CD4-positive, alpha-beta T cell (primary cell): ENCODE data around the gene ZDHHC12. TPM values are rescaled to one million over a fixed set of nuclear protein-coding genes. Genes with fewer than 3 reads are reported as not detected.
"Not testable (repeated sequence)": the region's sequence is repeated elsewhere in the genome, so short reads cannot be mapped to it uniquely, and the experiment has no call there.

Experiments
- ATAC-seq: fragments of 200-7000 bp; cut with Tn5 transposase; one replicate; pipeline ENCODE4 v1.10.0; 2022; ENCODE audit warnings: mild to moderate bottlenecking; ENCODE audit not compliant: poor library complexity
- CTCF ChIA-PET: fragments of 350-600 bp; sonication (Branson Sonifier 250); formaldehyde crosslinking; loops from one replicate; lab custom pipeline; 2021; ENCODE audit warnings: antibody characterized with exemption, inconsistent platforms; lab: Charles Lee
- POLR2A ChIA-PET: fragments of 350-600 bp; sonication (Branson Sonifier 250); formaldehyde crosslinking; loops from one replicate; lab custom pipeline; 2021; ENCODE audit warnings: antibody characterized with exemption, inconsistent platforms; lab: Charles Lee
- DNase-seq, 14 experiments: peaks; one replicate each; pipeline ENCODE4 v3.0.0-alpha.2; 2013 to 2020; ENCODE audit warnings: mixed read lengths in 2 of 14
- H3K27ac ChIP-seq, 2 donors: one replicate each; pipeline versions ENCODE4 v1.5.1 to v1.7.0; 2013; ENCODE audit warnings: low read length in 2 of 2, low read depth in 1 of 2, mild to moderate bottlenecking in 1 of 2
- H3K27me3 ChIP-seq, 2 experiments: 1 replicate in 1 of 2; 2 replicates in 1 of 2; pipeline versions ENCODE4 v1.6.1 to v1.7.0; 2013; ENCODE audit warnings: low read length in 2 of 2, control low read depth in 1 of 2, mild to moderate bottlenecking in 1 of 2, moderate library complexity in 1 of 2; ENCODE audit not compliant: insufficient read depth in 2 of 2, control insufficient read depth in 1 of 2
- H3K36me3 ChIP-seq: one replicate; pipeline ENCODE4 v1.6.1; 2013; ENCODE audit warnings: low read length, control low read depth; ENCODE audit not compliant: insufficient read depth
- H3K4me1 ChIP-seq: one replicate; pipeline ENCODE4 v1.6.1; 2013; ENCODE audit warnings: low read length, control low read depth; ENCODE audit not compliant: insufficient read depth
- H3K4me3 ChIP-seq: one replicate; pipeline ENCODE4 v1.5.1; 2013; ENCODE audit warnings: mild to moderate bottlenecking, low read length, moderate library complexity
- H3K9me3 ChIP-seq, 2 experiments: 1 replicate in 1 of 2; 2 replicates in 1 of 2; pipeline versions ENCODE4 v1.6.1 to v1.7.0; 2013; ENCODE audit warnings: low read length in 2 of 2, mild to moderate bottlenecking in 2 of 2, control low read depth in 1 of 2, moderate library complexity in 1 of 2; ENCODE audit not compliant: control insufficient read depth in 1 of 2, insufficient read depth in 1 of 2
- H3K27ac Mint-ChIP-seq: one replicate; pipeline ENCODE4 v1.8.0; 2020; ENCODE audit warnings: mixed read lengths
- H3K27me3 Mint-ChIP-seq: one replicate; pipeline ENCODE4 v1.8.0; 2021; ENCODE audit warnings: mixed read lengths
- H3K36me3 Mint-ChIP-seq: one replicate; pipeline ENCODE4 v1.8.0; 2021; ENCODE audit warnings: low read depth, mixed read lengths
- H3K4me1 Mint-ChIP-seq: one replicate; pipeline ENCODE4 v1.8.0; 2021; ENCODE audit warnings: low read depth, mixed read lengths
- H3K4me3 Mint-ChIP-seq: one replicate; pipeline ENCODE4 v1.8.0; 2020; ENCODE audit warnings: mild to moderate bottlenecking, mixed read lengths
- H3K9me3 Mint-ChIP-seq: one replicate; pipeline ENCODE4 v1.8.0; 2020; ENCODE audit warnings: mixed read lengths
- intact Hi-C, 2 experiments: fragments of 100-400 bp; cut with DNase I in 1 of 2; cut with micrococcal nuclease in 1 of 2; formaldehyde crosslinking; loops; one replicate each; pipeline versions ENCODE4 v1.15.1 to v1.9.0; 2023 to 2025; cut with DNase I, micrococcal nuclease
- total RNA-seq, 174 experiments: library from RNA in 2 of 174; stranded (reverse) in 2 of 174; gene quantifications; one replicate each; pipeline ENCODE4 v1.2.3 and lab custom pipeline; 2021 to 2026
- TF ChIP-seq, protein P1 (sequence below): fragments of 200-600 bp; IDR thresholded peaks from one replicate; pipeline ENCODE4 v1.8.0; 2022; ENCODE audit warnings: antibody characterized with exemption, mild to moderate bottlenecking

The ZDHHC12 gene
- total RNA-seq, 2 experiments from 2014 or later, result 22.0 to 23.7 TPM

DNA sequence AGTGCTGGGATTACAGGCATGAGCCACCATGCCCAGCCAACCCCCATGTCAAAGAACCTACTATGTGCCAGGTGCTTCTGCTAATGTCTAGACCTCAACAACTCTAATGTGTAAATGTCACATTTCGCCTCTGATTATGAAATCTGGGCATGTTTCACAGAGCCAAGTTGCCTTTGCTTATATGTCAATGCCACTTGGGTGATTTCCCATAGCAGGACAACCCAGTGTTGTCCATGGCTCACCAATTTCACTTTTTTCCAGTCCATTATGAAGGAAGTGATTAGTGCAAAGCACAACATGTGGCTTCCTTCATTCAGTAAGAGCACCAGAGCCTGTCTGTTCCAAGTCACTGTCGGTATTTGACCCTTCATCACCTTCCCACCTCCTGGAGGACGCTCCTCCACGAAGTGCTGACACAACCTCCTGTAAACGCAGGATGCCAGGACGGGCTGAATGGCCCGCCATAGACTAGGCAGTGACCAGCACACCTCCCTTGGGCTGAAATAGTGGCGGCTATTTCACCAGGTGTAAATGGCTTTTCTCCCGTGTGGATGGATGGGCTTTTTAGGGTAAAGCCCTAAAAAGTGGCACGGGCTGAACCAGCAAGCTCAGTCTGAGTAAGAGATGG is 22.6 kb downstream of the ZDHHC12 start:
- peak overlapping the region; percentile 74 for H3K4me3 Mint-ChIP-seq
- intact Hi-C loops, result loop anchor here (5.0 kb wide), 3 partner anchors 44 to 86 kb away; partner anchors contain the start of genes DYNC2I2 (in 1 of the 2), TBC1D13 (in 1 of the 2) and ZER1 (in 1 of the 2)

DNA sequence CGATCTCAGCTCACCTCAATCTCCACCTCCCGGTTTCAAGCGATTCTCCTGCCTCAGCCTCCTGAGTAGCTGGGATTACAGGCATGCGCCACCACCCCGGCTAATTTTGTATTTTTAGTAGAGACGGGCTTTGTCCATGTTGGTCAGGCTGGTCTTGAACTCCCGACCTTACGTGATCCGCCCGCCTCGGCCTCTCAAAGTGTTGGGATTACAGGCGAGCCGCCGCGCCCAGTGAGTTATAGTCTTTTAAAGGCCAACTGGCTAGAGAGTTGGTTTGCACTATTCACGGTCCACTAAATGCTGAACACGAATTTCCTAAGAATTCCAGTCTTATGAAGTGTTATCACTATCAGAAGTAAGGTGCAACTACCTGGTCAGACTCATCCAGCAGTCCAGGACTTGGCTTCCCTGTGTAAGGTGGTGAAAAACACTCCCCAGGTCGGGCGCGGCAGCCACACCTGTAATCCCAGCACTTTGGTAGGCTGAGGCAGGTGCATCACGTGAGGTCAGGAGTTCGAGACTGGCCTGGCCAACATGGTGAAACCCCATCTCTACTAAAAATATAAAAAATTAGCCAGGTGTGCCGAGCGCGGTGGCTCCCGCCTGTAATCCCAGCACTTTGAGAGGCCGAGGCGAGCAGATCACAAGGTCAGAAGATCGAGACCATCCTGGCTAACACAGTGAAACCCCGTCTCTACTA is 24.7 kb downstream of the ZDHHC12 start:
- peaks cover 20% of the 10 kb centered on the region for H3K4me1 ChIP-seq
- CTCF ChIA-PET, H3K27me3 Mint-ChIP-seq, H3K4me3 Mint-ChIP-seq, POLR2A ChIA-PET, H3K27ac ChIP-seq, H3K27ac Mint-ChIP-seq, H3K9me3 Mint-ChIP-seq, H3K4me3 ChIP-seq, H3K9me3 ChIP-seq, DNase-seq, H3K27me3 ChIP-seq, ATAC-seq, intact Hi-C loops: not testable (repeated sequence)
- peaks cover 28% of the 10 kb centered on the region for H3K36me3 Mint-ChIP-seq
- peaks cover 20% of the 10 kb centered on the region for H3K36me3 ChIP-seq
- H3K4me1 Mint-ChIP-seq, result peaks cover 17% of the 10 kb centered on the region

More for the DNA sequence above, 22.6 kb downstream of the ZDHHC12 start:
- ATAC-seq (no peak), DNase-seq (peak in 1 of 14 experiments; percentile 29)
- Histone ChIP-seq H3K27me3 (no peaks in the 10 kb centered on the region), H3K4me1 (peaks cover 20% of the 10 kb centered on the region), H3K36me3 (peaks cover 9% of the 10 kb centered on the region), H3K4me3 (no peak overlapping the region), H3K27ac (no peak overlapping the region), H3K9me3 (no peaks in the 10 kb centered on the region)
- Mint-ChIP-seq H3K36me3 (peaks cover 7% of the 10 kb centered on the region), H3K27me3 (no peaks in the 10 kb centered on the region), H3K27ac (no peak overlapping the region), H3K4me1 (peaks cover 12% of the 10 kb centered on the region), H3K9me3 (no peaks in the 10 kb centered on the region)
- ChIA-PET CTCF (interaction anchor here (0.9 to 1.3 kb wide), 4 partner anchors 10 to 117 kb away, joined by 4 to 7 read pairs (median 5); partner anchors contain the start of genes ENDOG and SET), POLR2A (interaction anchor here (1.1 to 1.2 kb wide), 2 partner anchors 8 to 17 kb away, joined by 3 to 4 read pairs; no protein-coding TSS in a partner anchor)
- TF ChIP-seq, protein P1, sequence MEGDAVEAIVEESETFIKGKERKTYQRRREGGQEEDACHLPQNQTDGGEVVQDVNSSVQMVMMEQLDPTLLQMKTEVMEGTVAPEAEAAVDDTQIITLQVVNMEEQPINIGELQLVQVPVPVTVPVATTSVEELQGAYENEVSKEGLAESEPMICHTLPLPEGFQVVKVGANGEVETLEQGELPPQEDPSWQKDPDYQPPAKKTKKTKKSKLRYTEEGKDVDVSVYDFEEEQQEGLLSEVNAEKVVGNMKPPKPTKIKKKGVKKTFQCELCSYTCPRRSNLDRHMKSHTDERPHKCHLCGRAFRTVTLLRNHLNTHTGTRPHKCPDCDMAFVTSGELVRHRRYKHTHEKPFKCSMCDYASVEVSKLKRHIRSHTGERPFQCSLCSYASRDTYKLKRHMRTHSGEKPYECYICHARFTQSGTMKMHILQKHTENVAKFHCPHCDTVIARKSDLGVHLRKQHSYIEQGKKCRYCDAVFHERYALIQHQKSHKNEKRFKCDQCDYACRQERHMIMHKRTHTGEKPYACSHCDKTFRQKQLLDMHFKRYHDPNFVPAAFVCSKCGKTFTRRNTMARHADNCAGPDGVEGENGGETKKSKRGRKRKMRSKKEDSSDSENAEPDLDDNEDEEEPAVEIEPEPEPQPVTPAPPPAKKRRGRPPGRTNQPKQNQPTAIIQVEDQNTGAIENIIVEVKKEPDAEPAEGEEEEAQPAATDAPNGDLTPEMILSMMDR, result no peak

DNA sequence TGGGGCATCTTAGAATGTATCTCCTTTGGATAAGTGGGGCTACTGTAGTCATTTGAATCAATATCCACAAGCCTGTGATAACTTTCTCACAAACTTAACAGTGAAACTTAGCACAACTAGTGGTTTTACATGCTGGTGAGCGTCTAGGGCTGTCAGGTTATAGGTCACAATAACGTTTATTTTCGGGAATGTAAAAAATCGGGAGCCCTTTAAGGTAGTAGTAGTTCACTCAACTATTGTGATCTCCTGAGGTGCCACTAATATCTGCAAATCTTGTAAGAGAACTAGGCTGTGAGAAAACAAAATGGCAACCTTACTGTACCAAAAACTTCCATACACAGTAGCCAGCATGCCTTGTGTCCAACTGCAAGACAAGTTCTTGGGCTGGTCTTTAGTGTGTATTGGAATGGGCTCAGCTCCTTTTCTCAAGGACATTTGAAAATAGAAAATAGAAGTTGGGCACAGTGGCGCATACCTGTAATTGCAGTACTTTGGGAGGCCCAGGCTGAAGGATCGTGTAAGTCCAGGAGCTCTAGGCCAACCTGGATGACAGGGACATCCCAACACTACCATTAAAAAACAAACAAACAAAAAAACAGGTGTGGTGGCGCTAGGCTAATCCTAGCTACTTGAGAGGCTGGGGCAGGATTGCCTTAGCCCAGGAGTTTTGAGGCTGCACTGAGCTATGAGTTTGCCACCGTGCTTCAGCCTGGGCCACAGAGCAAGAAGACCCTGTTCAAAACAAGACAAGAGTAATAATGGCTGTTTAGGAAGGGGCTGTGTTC is 26.8 kb downstream of the ZDHHC12 start:
- no peak overlapping the region for H3K27ac Mint-ChIP-seq
- CTCF ChIA-PET, result no interaction called here
- intact Hi-C loops, result no loop called here
- H3K36me3 Mint-ChIP-seq, result peaks cover 49% of the 10 kb centered on the region
- H3K9me3 Mint-ChIP-seq, result no peaks in the 10 kb centered on the region
- Histone ChIP-seq H3K4me3 (no peak overlapping the region), H3K9me3 (no peaks in the 10 kb centered on the region), H3K27ac (no peak overlapping the region), H3K36me3 (peaks cover 42% of the 10 kb centered on the region), H3K27me3 (no peaks in the 10 kb centered on the region), H3K4me1 (peaks cover 8% of the 10 kb centered on the region)
- TF ChIP-seq, protein P1, result no peak
- POLR2A ChIA-PET, result interaction anchor here (0.6 to 1.1 kb wide), 3 partner anchors 13 to 131 kb away, joined by 3 to 4 read pairs (median 4); no protein-coding TSS in a partner anchor
- H3K27me3 Mint-ChIP-seq, result no peaks in the 10 kb centered on the region
- DNase-seq (no peak), ATAC-seq (no peak)
- peaks cover 9% of the 10 kb centered on the region for H3K4me1 Mint-ChIP-seq
- H3K4me3 Mint-ChIP-seq, result no peak overlapping the region
